DOHH2 (cell line): ENCODE results near the gene CLEC10A.

Source experiments
- H3F3A ChIP-seq: fragments of 200-600 bp; sonication (generic), shearing (Covaris generic); 2 replicates; pipeline ENCODE4 v1.6.0; 2016; ENCODE audit warnings: antibody characterized with exemption, mild to moderate bottlenecking; ENCODE audit not compliant: control insufficient read depth, insufficient read depth
- H3K27ac ChIP-seq: fragments of 200-600 bp; sonication (generic); 2 replicates; pipeline ENCODE4 v1.5.1; 2014; ENCODE audit warnings: low read depth, mild to moderate bottlenecking, low read length, moderate library complexity
- H3K27me3 ChIP-seq: fragments of 200-600 bp; sonication (generic); 2 replicates; pipeline ENCODE4 v1.6.1; 2014; ENCODE audit warnings: mild to moderate bottlenecking, low read length, mixed read lengths; ENCODE audit not compliant: control insufficient read depth
- H3K36me3 ChIP-seq: fragments of 200-600 bp; sonication (generic); 2 replicates; pipeline ENCODE4 v1.6.1; 2014; ENCODE audit warnings: mild to moderate bottlenecking, low read length, moderate library complexity, mixed read lengths; ENCODE audit not compliant: control insufficient read depth
- H3K4me1 ChIP-seq: fragments of 200-600 bp; sonication (generic); 2 replicates; pipeline ENCODE4 v1.6.1; 2014; ENCODE audit warnings: mild to moderate bottlenecking, low read length, mixed read lengths; ENCODE audit not compliant: control insufficient read depth
- H3K4me2 ChIP-seq: fragments of 200-600 bp; sonication (generic); 2 replicates; pipeline ENCODE4 v1.6.0; 2014; ENCODE audit warnings: mild to moderate bottlenecking, low read length, moderate library complexity
- H3K4me3 ChIP-seq: fragments of 200-600 bp; sonication (generic); 2 replicates; pipeline ENCODE4 v1.5.1; 2014; ENCODE audit warnings: mild to moderate bottlenecking, low read length, mixed read lengths
- H3K79me2 ChIP-seq: fragments of 200-600 bp; sonication (generic); 2 replicates; pipeline ENCODE4 v1.6.1; 2014; ENCODE audit warnings: mild to moderate bottlenecking, low read length, mixed read lengths; ENCODE audit not compliant: control insufficient read depth
- H3K9me2 ChIP-seq: fragments of 200-600 bp; sonication (generic); replicated peaks from 2 replicates; pipeline ENCODE4 v1.6.1; 2014; ENCODE audit warnings: mild to moderate bottlenecking, low read length, mixed read lengths; ENCODE audit not compliant: control insufficient read depth
- H3K9me3 ChIP-seq: fragments of 200-600 bp; sonication (generic); 2 replicates; pipeline ENCODE4 v1.6.1; 2014; ENCODE audit warnings: antibody characterized with exemption, low read length, mixed read lengths; ENCODE audit not compliant: control insufficient read depth, insufficient read depth
- H4K20me1 ChIP-seq: fragments of 200-600 bp; sonication (generic); 2 replicates; pipeline ENCODE4 v1.6.0; 2014; ENCODE audit warnings: low read depth, mild to moderate bottlenecking, antibody characterized with exemption, low read length, moderate library complexity; ENCODE audit not compliant: control insufficient read depth, insufficient read depth
- EZH2phosphoT487 ChIP-seq: fragments of 200-600 bp; sonication (generic); IDR thresholded peaks from 2 replicates; pipeline ENCODE4 v1.6.1; 2017; ENCODE audit warnings: borderline replicate concordance, mild to moderate bottlenecking, antibody characterized with exemption, low read length, moderate library complexity, mixed read lengths
- TF ChIP-seq, protein P1 (sequence below): fragments of 200-600 bp; sonication (generic); IDR thresholded peaks from one replicate; pipeline ENCODE4 v1.5.1; 2014; ENCODE audit warnings: antibody characterized with exemption, mild to moderate bottlenecking, low read depth, low read length; ENCODE audit not compliant: poor library complexity, severe bottlenecking

The CLEC10A gene

DNA sequence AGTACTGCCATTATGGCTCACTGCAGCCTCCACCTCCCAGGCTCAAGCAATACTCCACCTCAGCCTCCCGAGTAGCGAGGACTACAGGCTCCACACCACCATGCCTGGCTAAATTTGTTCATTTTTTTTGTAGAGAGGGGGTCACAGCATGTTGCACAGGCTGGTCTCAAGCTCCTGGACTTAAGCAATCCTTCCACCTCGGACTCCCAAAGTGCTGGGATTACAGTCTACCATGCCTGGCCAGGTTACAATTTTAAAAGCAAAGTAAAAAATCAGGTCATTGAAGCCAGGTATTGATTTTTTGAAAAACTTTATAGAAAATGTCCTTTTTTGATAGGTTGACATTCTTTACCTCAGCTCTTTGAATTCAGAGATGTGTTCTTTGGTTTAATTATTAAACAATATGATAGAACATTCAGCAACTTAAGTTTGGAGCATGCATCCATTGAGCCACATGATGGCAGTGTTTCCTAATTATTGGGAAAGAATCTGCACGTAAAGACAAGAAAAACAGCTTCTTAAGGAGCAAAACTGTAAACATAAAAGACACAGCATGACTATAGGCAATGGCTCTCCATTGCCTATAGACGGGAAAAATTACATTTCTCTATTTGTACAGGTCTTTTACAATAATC is 34.4 kb downstream of the CLEC10A start:
- Histone ChIP-seq H3K79me2 (no peaks in the 10 kb centered on the region), H3K4me2 (peak overlapping the region; percentile 84), H3F3A (peaks cover 3% of the 10 kb centered on the region; the same call in 1 of the 2 replicates), H3K9me2 (no peaks in the 10 kb centered on the region), H3K9me3 (no peaks in the 10 kb centered on the region), H3K27me3 (peaks cover 28% of the 10 kb centered on the region), H3K27ac (no peak overlapping the region), H3K36me3 (no peaks in the 10 kb centered on the region; the same call in 1 of the 2 replicates), H3K4me1 (peaks cover 33% of the 10 kb centered on the region), H3K4me3 (peak overlapping the region; percentile 67; the same call in 1 of the 2 replicates), H4K20me1 (no peaks in the 10 kb centered on the region)
- TF ChIP-seq EZH2phosphoT487, result no peak
- TF ChIP-seq, protein P1, sequence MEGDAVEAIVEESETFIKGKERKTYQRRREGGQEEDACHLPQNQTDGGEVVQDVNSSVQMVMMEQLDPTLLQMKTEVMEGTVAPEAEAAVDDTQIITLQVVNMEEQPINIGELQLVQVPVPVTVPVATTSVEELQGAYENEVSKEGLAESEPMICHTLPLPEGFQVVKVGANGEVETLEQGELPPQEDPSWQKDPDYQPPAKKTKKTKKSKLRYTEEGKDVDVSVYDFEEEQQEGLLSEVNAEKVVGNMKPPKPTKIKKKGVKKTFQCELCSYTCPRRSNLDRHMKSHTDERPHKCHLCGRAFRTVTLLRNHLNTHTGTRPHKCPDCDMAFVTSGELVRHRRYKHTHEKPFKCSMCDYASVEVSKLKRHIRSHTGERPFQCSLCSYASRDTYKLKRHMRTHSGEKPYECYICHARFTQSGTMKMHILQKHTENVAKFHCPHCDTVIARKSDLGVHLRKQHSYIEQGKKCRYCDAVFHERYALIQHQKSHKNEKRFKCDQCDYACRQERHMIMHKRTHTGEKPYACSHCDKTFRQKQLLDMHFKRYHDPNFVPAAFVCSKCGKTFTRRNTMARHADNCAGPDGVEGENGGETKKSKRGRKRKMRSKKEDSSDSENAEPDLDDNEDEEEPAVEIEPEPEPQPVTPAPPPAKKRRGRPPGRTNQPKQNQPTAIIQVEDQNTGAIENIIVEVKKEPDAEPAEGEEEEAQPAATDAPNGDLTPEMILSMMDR, result peak; percentile 86

GRCh38 chr17:7043497-7044198 is 36.4 kb downstream of the CLEC10A start, which contains the start of gene SLC16A11:
Gene SLC16A11, minus strand, starts transcription at chr17:7044092. Its CDS starts 579 bp downstream, at chr17:7043513.
- Histone ChIP-seq H3K4me3 (peak within 1 kb of the TSS; percentile 57), H4K20me1 (no peaks in the 10 kb centered on the region), H3K4me1 (peaks cover 47% of the 10 kb centered on the region), H3K27ac (no peak within 1 kb of the TSS), H3K4me2 (peak within 1 kb of the TSS; percentile 65), H3K36me3 (peaks cover 4% of the 10 kb centered on the region), H3K79me2 (no peaks in the 10 kb centered on the region; the same call in none of the 2 replicates), H3K9me3 (no peaks in the 10 kb centered on the region), H3K9me2 (no peaks in the 10 kb centered on the region), H3K27me3 (peaks cover 25% of the 10 kb centered on the region), H3F3A (peaks cover 7% of the 10 kb centered on the region; the same call in 1 of the 2 replicates)
- TF ChIP-seq, protein P1, result no peak
- TF ChIP-seq EZH2phosphoT487, result no peak

GRCh38 chr17:7043182-7043496 is 36.9 kb downstream of the CLEC10A start:
- Histone ChIP-seq H4K20me1 (no peaks in the 10 kb centered on the region), H3K9me2 (no peaks in the 10 kb centered on the region), H3K4me3 (peak overlapping the region; percentile 57), H3K9me3 (no peaks in the 10 kb centered on the region), H3K4me1 (peaks cover 52% of the 10 kb centered on the region), H3F3A (peaks cover 7% of the 10 kb centered on the region; the same call in 1 of the 2 replicates), H3K36me3 (peaks cover 8% of the 10 kb centered on the region), H3K27ac (no peak overlapping the region), H3K4me2 (peak overlapping the region; percentile 65), H3K79me2 (no peaks in the 10 kb centered on the region; the same call in none of the 2 replicates), H3K27me3 (peaks cover 25% of the 10 kb centered on the region)
- TF ChIP-seq, protein P1, result no peak
- no peak for TF ChIP-seq EZH2phosphoT487
